GM12865 (cell line): ENCODE data around the gene SPACA5.
"Not testable (repeated sequence)": the region's sequence is repeated elsewhere in the genome, so short reads cannot be mapped to it uniquely, and the experiment has no call there.

Source experiments
- DNase-seq: peaks from one replicate; pipeline ENCODE4 v3.0.0; 2010; ENCODE audit warnings: low read depth
- H3K4me3 ChIP-seq: 2 replicates; pipeline ENCODE4 v1.5.1; 2011; ENCODE audit warnings: mild to moderate bottlenecking, low read depth, low read length, control low read depth
- CTCF ChIP-seq: IDR thresholded peaks from 2 replicates; pipeline ENCODE4 v1.5.1; 2011; ENCODE audit warnings: low read length, control low read depth, low read depth, inconsistent platforms; ENCODE audit not compliant: insufficient read depth; ENCODE audit errors: missing control alignments

SPACA5 gene

GRCh38 chrX:48020472-48020871 is 13.7 kb downstream of the SPACA5 start:
- peak; percentile 6 for DNase-seq
- H3K4me3 ChIP-seq = peak overlapping the region; percentile 56

- peak overlapping the region; percentile 56 for H3K4me3 ChIP-seq
- peak; percentile 87 for DNase-seq
- TF ChIP-seq CTCF = no peak
Observed at GRCh38 chrX:48021026-48021900, 14.5 kb downstream of the SPACA5 start.

GRCh38 chrX:48022100-48022499 is 15.3 kb downstream of the SPACA5 start:
- DNase-seq = no peak
- no peak overlapping the region for H3K4me3 ChIP-seq
- no peak for TF ChIP-seq CTCF

- no peak overlapping the region for H3K4me3 ChIP-seq
- DNase-seq = no peak
- no peak for TF ChIP-seq CTCF
Observed at GRCh38 chrX:48022738-48023137, 15.9 kb downstream of the SPACA5 start.

GRCh38 chrX:48025561-48025960 is 18.8 kb downstream of the SPACA5 start:
- H3K4me3 ChIP-seq = no peak overlapping the region
- TF ChIP-seq CTCF = peak; percentile 52
- DNase-seq = peak; percentile 72

GRCh38 chrX:48027545-48027944 is 20.8 kb downstream of the SPACA5 start:
- not testable (repeated sequence) for H3K4me3 ChIP-seq, DNase-seq

- TF ChIP-seq CTCF = no peak
- DNase-seq = no peak
- no peak overlapping the region for H3K4me3 ChIP-seq
Observed at GRCh38 chrX:48028091-48028490, 21.3 kb downstream of the SPACA5 start.

- no peak for DNase-seq
- TF ChIP-seq CTCF = no peak
- no peak overlapping the region for H3K4me3 ChIP-seq
Observed at GRCh38 chrX:48030237-48030636, 23.4 kb downstream of the SPACA5 start.

- not testable (repeated sequence) for H3K4me3 ChIP-seq, DNase-seq
Observed at GRCh38 chrX:48030641-48031173, 23.9 kb downstream of the SPACA5 start.
